Activated naive CD8-positive, alpha-beta T cell treated with anti-CD3 and anti-CD28 coated beads, Interleukin-2, amount 50 U/mL, for 16 hours (primary cell): ENCODE data around the gene PDE8B.
"Not testable (repeated sequence)": the region's sequence is repeated elsewhere in the genome, so short reads cannot be mapped to it uniquely, and the experiment has no call there.

Experiments
- DNase-seq: peaks from one replicate; pipeline ENCODE4 v3.0.0-alpha.2; 2020; ENCODE audit warnings: low read depth, low spot score

Gene PDE8B

GRCh38 chr5:77431719-77432118 is 221.2 kb downstream of the PDE8B start:
- no peak for DNase-seq

GRCh38 chr5:77437194-77437593 is 226.7 kb downstream of the PDE8B start:
- DNase-seq, result no peak

GRCh38 chr5:77438071-77438470 is 227.6 kb downstream of the PDE8B start:
- no peak for DNase-seq

- no peak for DNase-seq
Measured at GRCh38 chr5:77443670-77444069, 233.2 kb downstream of the PDE8B start.

- DNase-seq, result no peak
Measured at GRCh38 chr5:77444356-77444755, 233.9 kb downstream of the PDE8B start.

GRCh38 chr5:77448831-77449230 is 238.4 kb downstream of the PDE8B start:
- no peak for DNase-seq

GRCh38 chr5:77449277-77449676 is 238.8 kb downstream of the PDE8B start:
- DNase-seq, result no peak

- no peak for DNase-seq
Measured at GRCh38 chr5:77449981-77450380, 239.5 kb downstream of the PDE8B start.

- no peak for DNase-seq
Measured at GRCh38 chr5:77452351-77452750, 241.9 kb downstream of the PDE8B start.

- no peak for DNase-seq
Measured at GRCh38 chr5:77454123-77454522, 243.6 kb downstream of the PDE8B start.

GRCh38 chr5:77461287-77461686 is 250.8 kb downstream of the PDE8B start:
- DNase-seq, result no peak

GRCh38 chr5:77463905-77464304 is 253.4 kb downstream of the PDE8B start:
- DNase-seq, result no peak

GRCh38 chr5:77468875-77469274 is 258.4 kb downstream of the PDE8B start:
- DNase-seq, result not testable (repeated sequence)

- DNase-seq, result not testable (repeated sequence)
Measured at GRCh38 chr5:77475041-77475440, 264.6 kb downstream of the PDE8B start.
